HG03066 (cell line): Measurements from ENCODE around the gene LGALS3.
"Not testable (repeated sequence)": the region's sequence is repeated elsewhere in the genome, so short reads cannot be mapped to it uniquely, and the experiment has no call there.

Experiments used
- ATAC-seq: cut with Tn5 transposase; IDR thresholded peaks from one replicate; pipeline ENCODE4 v1.9.1; 2021; ENCODE audit warnings: low read depth; ENCODE audit not compliant: unreplicated experiment

The LGALS3 gene

GRCh38 chr14:55129086-55129427, at the start of gene LGALS3:
Gene LGALS3 (plus strand): TSS chr14:55129252. CDS start chr14:55137374, 8,122 bp downstream.
- ATAC-seq: peak; percentile 60

GRCh38 chr14:55079961-55080360, 49.1 kb upstream of the LGALS3 start:
- not testable (repeated sequence) for ATAC-seq

GRCh38 chr14:55084401-55085059, 44.5 kb upstream of the LGALS3 start:
- ATAC-seq: no peak

GRCh38 chr14:55085060-55085660, 43.9 kb upstream of the LGALS3 start:
- no peak for ATAC-seq

- no peak for ATAC-seq
Measured at GRCh38 chr14:55086938-55087337, 42.1 kb upstream of the LGALS3 start.

GRCh38 chr14:55088356-55088755, 40.7 kb upstream of the LGALS3 start:
- ATAC-seq: no peak

- no peak for ATAC-seq
Measured at GRCh38 chr14:55092341-55092740, 36.7 kb upstream of the LGALS3 start.

GRCh38 chr14:55094292-55095157, 34.5 kb upstream of the LGALS3 start:
- no peak for ATAC-seq

GRCh38 chr14:55097881-55098560, 31.0 kb upstream of the LGALS3 start:
- peak; percentile 61 for ATAC-seq

GRCh38 chr14:55098561-55098898, 30.5 kb upstream of the LGALS3 start:
- no peak for ATAC-seq

- no peak for ATAC-seq
Measured at GRCh38 chr14:55099756-55100155, 29.3 kb upstream of the LGALS3 start.

- no peak for ATAC-seq
Measured at GRCh38 chr14:55101698-55102097, 27.4 kb upstream of the LGALS3 start.

- peak; percentile 49 for ATAC-seq
Measured at GRCh38 chr14:55102141-55102621, 26.9 kb upstream of the LGALS3 start.

GRCh38 chr14:55103005-55103640, 25.9 kb upstream of the LGALS3 start:
- peak; percentile 36 for ATAC-seq

- no peak for ATAC-seq
Measured at GRCh38 chr14:55103971-55104954, 24.8 kb upstream of the LGALS3 start.

GRCh38 chr14:55105991-55106390, 23.1 kb upstream of the LGALS3 start:
- ATAC-seq: no peak

- ATAC-seq: no peak
Measured at GRCh38 chr14:55107766-55108554, 21.1 kb upstream of the LGALS3 start.

GRCh38 chr14:55109836-55110235, 19.2 kb upstream of the LGALS3 start:
- ATAC-seq: no peak
